WTC11 (cell line): ENCODE data around the gene HLA-DPB1. TPM values are rescaled to one million over a fixed set of nuclear protein-coding genes. Genes with fewer than 3 reads are reported as not detected.

Experiments
- ATAC-seq: fragments of 200-7000 bp; cut with Tn5 transposase; 2 replicates; pipeline ENCODE4 v1.10.0; 2021; ENCODE audit warnings: mild to moderate bottlenecking, moderate library complexity
- CTCF ChIA-PET: fragments of 300-600 bp; sonication (Branson Sonifier 250); formaldehyde crosslinking; loops from one replicate; lab custom pipeline; 2021; ENCODE audit warnings: antibody characterized with exemption; lab: Charles Lee
- POLR2A ChIA-PET: fragments of 350-600 bp; sonication (Branson Sonifier 250); formaldehyde crosslinking; loops from one replicate; lab custom pipeline; 2021; ENCODE audit warnings: antibody characterized with exemption; lab: Charles Lee
- DNase-seq: peaks from one replicate; pipeline ENCODE4 v3.0.0; 2021; ENCODE audit warnings: low spot score
- H3K27ac Mint-ChIP-seq: 2 replicates; pipeline ENCODE4 v1.8.0; 2021; ENCODE audit warnings: mixed read lengths
- H3K27me3 Mint-ChIP-seq: 2 replicates; pipeline ENCODE4 v1.8.0; 2021; ENCODE audit warnings: low read depth, mild to moderate bottlenecking, moderate library complexity, mixed read lengths
- H3K36me3 Mint-ChIP-seq: 2 replicates; pipeline ENCODE4 v1.8.0; 2021; ENCODE audit warnings: mixed read lengths
- H3K4me1 Mint-ChIP-seq: 2 replicates; pipeline ENCODE4 v1.8.0; 2022; ENCODE audit warnings: mixed read lengths
- H3K4me3 Mint-ChIP-seq: 2 replicates; pipeline ENCODE4 v1.8.0; 2021; ENCODE audit warnings: mild to moderate bottlenecking, moderate library complexity, mixed read lengths
- H3K9me3 Mint-ChIP-seq: 2 replicates; pipeline ENCODE4 v1.8.0; 2021; ENCODE audit warnings: mixed read lengths
- ATF1 ChIP-seq: sonication (generic); formaldehyde crosslinking; IDR thresholded peaks from 2 replicates; pipeline ENCODE4 v1.8.1; 2023; ENCODE audit warnings: mild to moderate bottlenecking, moderate library complexity, missing genetic modification reagents
- GRHL2 ChIP-seq: fragments of 250-450 bp; sonication (Bioruptor Pico); IDR thresholded peaks from 2 replicates; pipeline ENCODE4 v1.8.0; 2022; ENCODE audit warnings: mild to moderate bottlenecking, moderate library complexity; ENCODE audit not compliant: insufficient replicate concordance, severe bottlenecking
- GTF2I ChIP-seq: fragments of 250-450 bp; sonication (Bioruptor Pico); conservative IDR thresholded peaks from 2 replicates; pipeline ENCODE4 v1.4.0; 2021; ENCODE audit warnings: mild to moderate bottlenecking
- HMGXB4 ChIP-seq: sonication (generic); formaldehyde crosslinking; IDR thresholded peaks from 2 replicates; pipeline ENCODE4 v1.8.1; 2023; ENCODE audit warnings: mild to moderate bottlenecking, moderate library complexity, missing genetic modification reagents
- MYBL2 ChIP-seq: sonication (generic); formaldehyde crosslinking; IDR thresholded peaks from 2 replicates; pipeline ENCODE4 v1.8.1; 2023; ENCODE audit warnings: mild to moderate bottlenecking, moderate library complexity, missing genetic modification reagents
- NFE2L1 ChIP-seq: sonication (generic); formaldehyde crosslinking; IDR thresholded peaks from 2 replicates; pipeline ENCODE4 v1.8.1; 2023; ENCODE audit warnings: missing genetic modification reagents
- NR1H2 ChIP-seq: sonication (generic); formaldehyde crosslinking; IDR thresholded peaks from 2 replicates; pipeline ENCODE4 v1.9.0; 2021; ENCODE audit warnings: mild to moderate bottlenecking, moderate library complexity, missing genetic modification reagents
- NR3C1 ChIP-seq: sonication (generic); formaldehyde crosslinking; conservative IDR thresholded peaks from 2 replicates; pipeline ENCODE4 v1.8.1; 2023; ENCODE audit warnings: low read depth, mild to moderate bottlenecking, missing genetic modification reagents
- SMAD3 ChIP-seq: sonication (generic); formaldehyde crosslinking; IDR thresholded peaks from 2 replicates; pipeline ENCODE4 v1.8.0; 2022; ENCODE audit warnings: missing genetic modification reagents, mild to moderate bottlenecking, borderline replicate concordance
- TEAD4 ChIP-seq: sonication (generic); formaldehyde crosslinking; IDR thresholded peaks from 2 replicates; pipeline ENCODE4 v1.8.0; 2022; ENCODE audit warnings: mild to moderate bottlenecking, missing genetic modification reagents
- TP53 ChIP-seq: sonication (generic); formaldehyde crosslinking; IDR thresholded peaks from 2 replicates; pipeline ENCODE4 v1.8.1; 2023; ENCODE audit warnings: mild to moderate bottlenecking, missing genetic modification reagents
- USF1 ChIP-seq: sonication (generic); formaldehyde crosslinking; IDR thresholded peaks from 2 replicates; pipeline ENCODE4 v1.8.0; 2022; ENCODE audit warnings: mild to moderate bottlenecking, missing genetic modification reagents
- ZNF396 ChIP-seq: fragments of 250-450 bp; sonication (Bioruptor Pico); IDR thresholded peaks from 2 replicates; pipeline ENCODE4 v1.8.0; 2021; ENCODE audit warnings: mild to moderate bottlenecking, moderate library complexity, borderline replicate concordance
- total RNA-seq: library from RNA; stranded (reverse); gene quantifications from 3 replicates; pipeline ENCODE4 v1.2.3, GENCODE V29; 2021
- TF ChIP-seq, protein P1 (sequence below): sonication (generic); formaldehyde crosslinking; IDR thresholded peaks from 2 replicates; pipeline ENCODE4 v1.8.0; 2023; ENCODE audit warnings: mild to moderate bottlenecking, missing genetic modification reagents
- TF ChIP-seq, protein P2 (sequence below): sonication (generic); formaldehyde crosslinking; IDR thresholded peaks from 2 replicates; pipeline ENCODE4 v1.8.1; 2022; ENCODE audit warnings: low read depth, mild to moderate bottlenecking, moderate library complexity, missing genetic modification reagents, borderline replicate concordance
- TF ChIP-seq, protein P3 (sequence below): sonication (generic); formaldehyde crosslinking; IDR thresholded peaks from 2 replicates; pipeline ENCODE4 v1.8.0; 2023; ENCODE audit warnings: missing genetic modification reagents, mild to moderate bottlenecking, borderline replicate concordance
- TF ChIP-seq, protein P4 (sequence below): sonication (generic); formaldehyde crosslinking; IDR thresholded peaks from 2 replicates; pipeline ENCODE4 v1.8.1; 2023; ENCODE audit warnings: mild to moderate bottlenecking, missing genetic modification reagents, borderline replicate concordance

The HLA-DPB1 gene
- total RNA-seq, 1 experiment from 2014 or later, result 18.0 TPM

DNA sequence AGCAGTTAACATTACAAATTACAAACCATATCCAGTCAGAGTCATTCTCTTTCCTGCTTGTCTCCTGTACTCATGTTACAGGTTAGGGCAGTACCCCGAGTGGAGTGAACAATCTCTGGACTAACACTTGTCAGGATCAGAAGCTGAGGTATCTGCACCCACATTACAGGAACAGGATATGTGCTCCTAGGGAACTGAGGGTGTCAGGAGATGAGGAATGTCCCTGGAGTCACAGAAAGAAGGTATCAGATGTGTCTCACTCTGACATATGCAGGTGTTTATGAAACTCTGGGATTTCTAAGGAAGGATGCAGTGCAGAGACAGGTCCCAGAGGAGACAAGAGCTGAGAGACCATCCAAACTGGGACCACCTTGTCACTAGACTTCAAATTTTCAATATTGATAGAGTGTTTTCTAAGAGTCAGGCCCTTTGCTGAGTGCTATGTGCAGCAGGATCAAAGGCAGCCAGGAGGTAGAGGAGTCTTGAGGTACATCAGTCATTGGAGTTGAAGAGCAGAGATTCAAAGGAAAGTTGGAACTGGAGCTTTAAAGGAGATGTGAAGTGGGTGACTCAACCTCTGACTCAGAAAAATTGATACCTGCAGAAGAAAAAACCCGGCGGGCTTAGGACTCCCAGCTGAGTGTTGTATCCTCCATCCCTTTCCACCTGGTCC is 12.6 kb downstream of the HLA-DPB1 start (continued):
- TF ChIP-seq, protein P1, sequence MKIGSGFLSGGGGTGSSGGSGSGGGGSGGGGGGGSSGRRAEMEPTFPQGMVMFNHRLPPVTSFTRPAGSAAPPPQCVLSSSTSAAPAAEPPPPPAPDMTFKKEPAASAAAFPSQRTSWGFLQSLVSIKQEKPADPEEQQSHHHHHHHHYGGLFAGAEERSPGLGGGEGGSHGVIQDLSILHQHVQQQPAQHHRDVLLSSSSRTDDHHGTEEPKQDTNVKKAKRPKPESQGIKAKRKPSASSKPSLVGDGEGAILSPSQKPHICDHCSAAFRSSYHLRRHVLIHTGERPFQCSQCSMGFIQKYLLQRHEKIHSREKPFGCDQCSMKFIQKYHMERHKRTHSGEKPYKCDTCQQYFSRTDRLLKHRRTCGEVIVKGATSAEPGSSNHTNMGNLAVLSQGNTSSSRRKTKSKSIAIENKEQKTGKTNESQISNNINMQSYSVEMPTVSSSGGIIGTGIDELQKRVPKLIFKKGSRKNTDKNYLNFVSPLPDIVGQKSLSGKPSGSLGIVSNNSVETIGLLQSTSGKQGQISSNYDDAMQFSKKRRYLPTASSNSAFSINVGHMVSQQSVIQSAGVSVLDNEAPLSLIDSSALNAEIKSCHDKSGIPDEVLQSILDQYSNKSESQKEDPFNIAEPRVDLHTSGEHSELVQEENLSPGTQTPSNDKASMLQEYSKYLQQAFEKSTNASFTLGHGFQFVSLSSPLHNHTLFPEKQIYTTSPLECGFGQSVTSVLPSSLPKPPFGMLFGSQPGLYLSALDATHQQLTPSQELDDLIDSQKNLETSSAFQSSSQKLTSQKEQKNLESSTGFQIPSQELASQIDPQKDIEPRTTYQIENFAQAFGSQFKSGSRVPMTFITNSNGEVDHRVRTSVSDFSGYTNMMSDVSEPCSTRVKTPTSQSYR, result no peak
- TF ChIP-seq ATF1 (CRISPR knock-in tag), result no peak
- TF ChIP-seq TEAD4, result no peak
- TF ChIP-seq NFE2L1 (CRISPR knock-in tag), result no peak
- TF ChIP-seq SMAD3 (CRISPR knock-in tag), result no peak
- TF ChIP-seq, all 79 proteins: peak for 0

DNA sequence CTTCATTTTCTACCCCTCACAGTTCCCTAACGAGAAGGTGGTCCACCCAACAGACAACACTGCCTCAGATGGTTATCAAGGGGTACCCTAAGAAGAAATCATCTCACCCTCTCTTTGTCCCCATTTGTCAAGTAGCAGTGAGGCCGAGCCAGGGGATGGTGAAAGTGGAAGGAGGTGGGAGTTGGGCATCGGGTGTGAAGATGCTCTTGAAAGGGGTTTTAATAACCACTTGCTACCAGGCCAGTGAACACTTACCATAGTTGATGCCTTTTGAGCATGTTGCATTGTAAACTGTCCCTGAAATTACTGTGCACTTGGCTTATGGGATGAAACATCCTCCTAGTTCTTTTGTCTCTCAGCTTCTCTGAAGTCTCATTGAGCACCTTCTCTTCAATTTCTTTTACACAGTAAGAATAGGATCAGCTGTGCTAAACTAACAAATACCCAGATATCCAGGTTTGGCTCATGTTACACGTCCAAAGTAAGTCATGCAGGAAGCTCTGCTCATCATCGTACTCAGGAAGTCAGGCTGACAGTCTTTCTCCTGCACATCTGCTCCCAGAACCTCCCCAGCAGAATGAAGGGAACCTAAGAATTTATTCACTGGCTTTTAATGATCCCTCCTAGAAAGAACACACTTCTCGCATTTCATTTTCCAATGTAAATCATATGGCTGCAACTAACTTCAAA is 13.3 kb downstream of the HLA-DPB1 start:
- CTCF ChIA-PET, result interaction anchor here (1.0 to 2.0 kb wide), 3 partner anchors 9 to 104 kb away, joined by 3 to 8 read pairs (median 3); no protein-coding TSS in a partner anchor
- peaks cover 24% of the 10 kb centered on the region for H3K36me3 Mint-ChIP-seq
- peaks cover 3% of the 10 kb centered on the region for H3K27me3 Mint-ChIP-seq
- DNase-seq (no peak), ATAC-seq (no peak)
- H3K4me1 Mint-ChIP-seq, result peaks cover 3% of the 10 kb centered on the region; the same call in 1 of the 2 replicates
- no peak overlapping the region for H3K4me3 Mint-ChIP-seq
- POLR2A ChIA-PET, result no interaction called here
- H3K27ac Mint-ChIP-seq, result no peak overlapping the region
- H3K9me3 Mint-ChIP-seq, result no peaks in the 10 kb centered on the region
- TF ChIP-seq NR1H2 (CRISPR knock-in tag), result no peak
- no peak for TF ChIP-seq NR3C1
- TF ChIP-seq USF1 (CRISPR knock-in tag), result no peak
- TF ChIP-seq, protein P2, sequence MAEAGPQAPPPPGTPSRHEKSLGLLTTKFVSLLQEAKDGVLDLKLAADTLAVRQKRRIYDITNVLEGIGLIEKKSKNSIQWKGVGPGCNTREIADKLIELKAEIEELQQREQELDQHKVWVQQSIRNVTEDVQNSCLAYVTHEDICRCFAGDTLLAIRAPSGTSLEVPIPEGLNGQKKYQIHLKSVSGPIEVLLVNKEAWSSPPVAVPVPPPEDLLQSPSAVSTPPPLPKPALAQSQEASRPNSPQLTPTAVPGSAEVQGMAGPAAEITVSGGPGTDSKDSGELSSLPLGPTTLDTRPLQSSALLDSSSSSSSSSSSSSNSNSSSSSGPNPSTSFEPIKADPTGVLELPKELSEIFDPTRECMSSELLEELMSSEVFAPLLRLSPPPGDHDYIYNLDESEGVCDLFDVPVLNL (CRISPR knock-in tag), result no peak
- no peak for TF ChIP-seq TP53 (CRISPR knock-in tag)
- no peak for TF ChIP-seq MYBL2 (CRISPR knock-in tag)
- TF ChIP-seq GTF2I (CRISPR knock-in tag), result no peak
- no peak for TF ChIP-seq GRHL2
- TF ChIP-seq, protein P3, sequence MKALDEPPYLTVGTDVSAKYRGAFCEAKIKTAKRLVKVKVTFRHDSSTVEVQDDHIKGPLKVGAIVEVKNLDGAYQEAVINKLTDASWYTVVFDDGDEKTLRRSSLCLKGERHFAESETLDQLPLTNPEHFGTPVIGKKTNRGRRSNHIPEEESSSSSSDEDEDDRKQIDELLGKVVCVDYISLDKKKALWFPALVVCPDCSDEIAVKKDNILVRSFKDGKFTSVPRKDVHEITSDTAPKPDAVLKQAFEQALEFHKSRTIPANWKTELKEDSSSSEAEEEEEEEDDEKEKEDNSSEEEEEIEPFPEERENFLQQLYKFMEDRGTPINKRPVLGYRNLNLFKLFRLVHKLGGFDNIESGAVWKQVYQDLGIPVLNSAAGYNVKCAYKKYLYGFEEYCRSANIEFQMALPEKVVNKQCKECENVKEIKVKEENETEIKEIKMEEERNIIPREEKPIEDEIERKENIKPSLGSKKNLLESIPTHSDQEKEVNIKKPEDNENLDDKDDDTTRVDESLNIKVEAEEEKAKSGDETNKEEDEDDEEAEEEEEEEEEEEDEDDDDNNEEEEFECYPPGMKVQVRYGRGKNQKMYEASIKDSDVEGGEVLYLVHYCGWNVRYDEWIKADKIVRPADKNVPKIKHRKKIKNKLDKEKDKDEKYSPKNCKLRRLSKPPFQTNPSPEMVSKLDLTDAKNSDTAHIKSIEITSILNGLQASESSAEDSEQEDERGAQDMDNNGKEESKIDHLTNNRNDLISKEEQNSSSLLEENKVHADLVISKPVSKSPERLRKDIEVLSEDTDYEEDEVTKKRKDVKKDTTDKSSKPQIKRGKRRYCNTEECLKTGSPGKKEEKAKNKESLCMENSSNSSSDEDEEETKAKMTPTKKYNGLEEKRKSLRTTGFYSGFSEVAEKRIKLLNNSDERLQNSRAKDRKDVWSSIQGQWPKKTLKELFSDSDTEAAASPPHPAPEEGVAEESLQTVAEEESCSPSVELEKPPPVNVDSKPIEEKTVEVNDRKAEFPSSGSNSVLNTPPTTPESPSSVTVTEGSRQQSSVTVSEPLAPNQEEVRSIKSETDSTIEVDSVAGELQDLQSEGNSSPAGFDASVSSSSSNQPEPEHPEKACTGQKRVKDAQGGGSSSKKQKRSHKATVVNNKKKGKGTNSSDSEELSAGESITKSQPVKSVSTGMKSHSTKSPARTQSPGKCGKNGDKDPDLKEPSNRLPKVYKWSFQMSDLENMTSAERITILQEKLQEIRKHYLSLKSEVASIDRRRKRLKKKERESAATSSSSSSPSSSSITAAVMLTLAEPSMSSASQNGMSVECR (CRISPR knock-in tag), result no peak
- no peak for TF ChIP-seq ZNF396
- TF ChIP-seq HMGXB4 (CRISPR knock-in tag), result no peak
- TF ChIP-seq, protein P4, sequence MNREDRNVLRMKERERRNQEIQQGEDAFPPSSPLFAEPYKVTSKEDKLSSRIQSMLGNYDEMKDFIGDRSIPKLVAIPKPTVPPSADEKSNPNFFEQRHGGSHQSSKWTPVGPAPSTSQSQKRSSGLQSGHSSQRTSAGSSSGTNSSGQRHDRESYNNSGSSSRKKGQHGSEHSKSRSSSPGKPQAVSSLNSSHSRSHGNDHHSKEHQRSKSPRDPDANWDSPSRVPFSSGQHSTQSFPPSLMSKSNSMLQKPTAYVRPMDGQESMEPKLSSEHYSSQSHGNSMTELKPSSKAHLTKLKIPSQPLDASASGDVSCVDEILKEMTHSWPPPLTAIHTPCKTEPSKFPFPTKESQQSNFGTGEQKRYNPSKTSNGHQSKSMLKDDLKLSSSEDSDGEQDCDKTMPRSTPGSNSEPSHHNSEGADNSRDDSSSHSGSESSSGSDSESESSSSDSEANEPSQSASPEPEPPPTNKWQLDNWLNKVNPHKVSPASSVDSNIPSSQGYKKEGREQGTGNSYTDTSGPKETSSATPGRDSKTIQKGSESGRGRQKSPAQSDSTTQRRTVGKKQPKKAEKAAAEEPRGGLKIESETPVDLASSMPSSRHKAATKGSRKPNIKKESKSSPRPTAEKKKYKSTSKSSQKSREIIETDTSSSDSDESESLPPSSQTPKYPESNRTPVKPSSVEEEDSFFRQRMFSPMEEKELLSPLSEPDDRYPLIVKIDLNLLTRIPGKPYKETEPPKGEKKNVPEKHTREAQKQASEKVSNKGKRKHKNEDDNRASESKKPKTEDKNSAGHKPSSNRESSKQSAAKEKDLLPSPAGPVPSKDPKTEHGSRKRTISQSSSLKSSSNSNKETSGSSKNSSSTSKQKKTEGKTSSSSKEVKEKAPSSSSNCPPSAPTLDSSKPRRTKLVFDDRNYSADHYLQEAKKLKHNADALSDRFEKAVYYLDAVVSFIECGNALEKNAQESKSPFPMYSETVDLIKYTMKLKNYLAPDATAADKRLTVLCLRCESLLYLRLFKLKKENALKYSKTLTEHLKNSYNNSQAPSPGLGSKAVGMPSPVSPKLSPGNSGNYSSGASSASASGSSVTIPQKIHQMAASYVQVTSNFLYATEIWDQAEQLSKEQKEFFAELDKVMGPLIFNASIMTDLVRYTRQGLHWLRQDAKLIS (CRISPR knock-in tag), result no peak
